Neuronal stem cell (in vitro differentiated cells): Measurements from ENCODE around the gene C10orf95.

Source experiments
- small RNA-seq: library from polyadenylated mRNA; stranded (forward); fragments of <200 nt; extraction: miRNeasy Mini kit (QIAGEN cat#:217004); gene quantifications from one replicate; pipeline ENCODE3, GENCODE V24; 2013; ENCODE audit not compliant: insufficient read depth

The C10orf95 gene

Small RNA genes within 50 kb of the gene (small RNA-seq; reads per million reads assigned to genes)
- 1,507 reads per million, percentile 99 among the genes with 10 or more reads in this experiment for gene MIR146B
